Measurements from ENCODE around the gene ANKRD7. TPM values are rescaled to one million over a fixed set of nuclear protein-coding genes. Genes with fewer than 3 reads are reported as not detected.

The ANKRD7 gene
- total and polyA plus RNA-seq, 4 donors, result 0.03 to 1.6 (median 0.55) TPM; not detected in 1

DNA sequence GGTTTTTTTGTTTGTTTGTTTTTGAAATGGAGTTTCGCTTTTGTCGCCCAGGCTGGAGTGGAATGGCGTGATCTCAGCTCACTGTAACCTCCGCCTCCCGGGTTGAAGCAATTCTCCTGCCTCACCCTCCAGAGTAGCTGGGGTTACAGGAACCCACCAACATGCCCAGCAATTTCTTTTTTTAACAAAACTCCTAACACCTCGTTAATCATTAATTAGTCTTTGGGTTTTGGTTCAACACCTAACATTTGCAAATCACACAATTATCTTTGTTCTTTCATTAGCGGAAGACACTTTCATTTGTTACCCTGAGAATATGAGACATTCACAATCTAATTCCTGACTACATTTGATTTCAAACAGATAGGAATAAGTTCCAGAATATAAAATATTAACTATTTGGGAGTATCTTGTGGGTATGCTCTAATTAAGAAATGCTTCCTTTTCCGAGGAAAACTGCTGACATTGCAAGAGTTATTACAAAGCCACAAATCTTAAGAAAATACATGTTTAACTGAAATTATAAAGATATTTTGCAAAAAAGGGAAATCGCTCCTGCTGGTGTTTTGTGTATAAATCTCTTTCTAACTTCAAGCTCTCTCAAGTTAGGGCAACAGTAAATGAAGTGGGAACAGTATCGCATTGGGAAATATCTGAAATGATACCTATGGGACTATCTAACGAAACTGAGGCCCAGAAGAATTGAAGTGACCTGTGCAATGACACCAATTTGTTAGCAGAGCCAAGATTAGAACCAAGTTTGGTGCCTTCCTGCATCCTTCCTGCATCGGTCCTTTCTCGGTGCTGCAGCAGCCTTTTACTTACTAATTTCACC, 41.7 kb upstream of the ANKRD7 start:
- H3K27me3 ChIP-seq (ENCODE audit: control insufficient read depth in 3 of 3, insufficient read depth in 3 of 3, low read length in 2 of 3), result no peaks in the 10 kb centered on the region
- WGBS, 2 donors, result 58 to 60% methylated on average over 13 of the region's 13 CpGs
- H3K4me3 ChIP-seq, result peak overlapping the region; percentile 55
- TF ChIP-seq, protein P1, sequence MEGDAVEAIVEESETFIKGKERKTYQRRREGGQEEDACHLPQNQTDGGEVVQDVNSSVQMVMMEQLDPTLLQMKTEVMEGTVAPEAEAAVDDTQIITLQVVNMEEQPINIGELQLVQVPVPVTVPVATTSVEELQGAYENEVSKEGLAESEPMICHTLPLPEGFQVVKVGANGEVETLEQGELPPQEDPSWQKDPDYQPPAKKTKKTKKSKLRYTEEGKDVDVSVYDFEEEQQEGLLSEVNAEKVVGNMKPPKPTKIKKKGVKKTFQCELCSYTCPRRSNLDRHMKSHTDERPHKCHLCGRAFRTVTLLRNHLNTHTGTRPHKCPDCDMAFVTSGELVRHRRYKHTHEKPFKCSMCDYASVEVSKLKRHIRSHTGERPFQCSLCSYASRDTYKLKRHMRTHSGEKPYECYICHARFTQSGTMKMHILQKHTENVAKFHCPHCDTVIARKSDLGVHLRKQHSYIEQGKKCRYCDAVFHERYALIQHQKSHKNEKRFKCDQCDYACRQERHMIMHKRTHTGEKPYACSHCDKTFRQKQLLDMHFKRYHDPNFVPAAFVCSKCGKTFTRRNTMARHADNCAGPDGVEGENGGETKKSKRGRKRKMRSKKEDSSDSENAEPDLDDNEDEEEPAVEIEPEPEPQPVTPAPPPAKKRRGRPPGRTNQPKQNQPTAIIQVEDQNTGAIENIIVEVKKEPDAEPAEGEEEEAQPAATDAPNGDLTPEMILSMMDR (IDR thresholded peaks at IDR 0.05; ENCODE audit: control extremely low read depth, extremely low read depth), result no peak
- no peaks in the 10 kb centered on the region for H3K9me3 ChIP-seq (ENCODE audit: control insufficient read depth in 4 of 4, insufficient read depth in 3 of 4, low read length in 3 of 4)
- peak overlapping the region; percentile 99 to 100 for H3K9ac ChIP-seq (ENCODE audit: insufficient read depth in 1 of 2, low read length in 2 of 2)
- H3K27ac ChIP-seq (ENCODE audit: low read depth in 1 of 2, low read length in 1 of 2), result peak overlapping the region; percentile 93 to 95
- ATAC-seq (ENCODE audit: insufficient read depth, low FRiP score) (no peak), DNase-seq (peak in 2 of 3 donors; percentile 55 to 62)
- H3K36me3 ChIP-seq (ENCODE audit: control insufficient read depth in 4 of 4, insufficient read depth in 4 of 4, low read length in 4 of 4), result peaks cover 0 to 6% (median 4%) of the 10 kb centered on the region in 4 donors
- H3K4me1 ChIP-seq (ENCODE audit: control insufficient read depth in 5 of 5, insufficient read depth in 5 of 5, low read length in 5 of 5), result peaks cover 0 to 23% (median 2%) of the 10 kb centered on the region in 5 donors

DNA sequence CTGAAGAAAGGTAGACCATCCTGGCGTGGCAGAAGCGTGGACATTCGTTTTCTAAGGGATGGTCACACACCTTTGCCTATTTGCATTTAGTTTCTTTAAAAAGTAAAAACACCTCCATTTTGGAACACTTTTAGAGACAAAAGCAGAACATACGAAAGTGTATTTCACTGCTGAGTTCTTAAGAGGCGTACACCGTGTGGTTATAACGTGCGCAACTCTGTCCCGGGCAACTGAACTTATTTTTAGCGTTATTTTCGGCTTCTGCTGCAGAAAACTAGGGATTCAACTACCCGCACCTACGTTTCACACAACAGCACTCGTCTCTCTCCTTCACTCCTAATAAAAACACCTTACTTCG, 41.1 kb upstream of the ANKRD7 start:
- TF ChIP-seq, protein P1 (IDR thresholded peaks at IDR 0.05; ENCODE audit: control extremely low read depth, extremely low read depth), result no peak
- Histone ChIP-seq H3K27ac (ENCODE audit: low read depth in 1 of 2, low read length in 1 of 2) (peak overlapping the region; percentile 93 to 95), H3K4me1 (ENCODE audit: control insufficient read depth in 5 of 5, insufficient read depth in 5 of 5, low read length in 5 of 5) (peaks cover 0 to 23% (median 2%) of the 10 kb centered on the region in 5 donors), H3K9ac (ENCODE audit: insufficient read depth in 1 of 2, low read length in 2 of 2) (peak overlapping the region; percentile 99 to 100), H3K9me3 (ENCODE audit: control insufficient read depth in 4 of 4, insufficient read depth in 3 of 4, low read length in 3 of 4) (no peaks in the 10 kb centered on the region), H3K36me3 (ENCODE audit: control insufficient read depth in 4 of 4, insufficient read depth in 4 of 4, low read length in 4 of 4) (peaks cover 0 to 10% (median 6%) of the 10 kb centered on the region in 4 donors), H3K27me3 (ENCODE audit: control insufficient read depth in 3 of 3, insufficient read depth in 3 of 3, low read length in 2 of 3) (no peaks in the 10 kb centered on the region), H3K4me3 (peak overlapping the region; percentile 55)
- 0 to 1% methylated on average over 15 of the region's 15 CpGs for WGBS, 2 donors
- ATAC-seq (ENCODE audit: insufficient read depth, low FRiP score) (no peak), DNase-seq (peak in 1 of 3 donors; percentile 26)

DNA sequence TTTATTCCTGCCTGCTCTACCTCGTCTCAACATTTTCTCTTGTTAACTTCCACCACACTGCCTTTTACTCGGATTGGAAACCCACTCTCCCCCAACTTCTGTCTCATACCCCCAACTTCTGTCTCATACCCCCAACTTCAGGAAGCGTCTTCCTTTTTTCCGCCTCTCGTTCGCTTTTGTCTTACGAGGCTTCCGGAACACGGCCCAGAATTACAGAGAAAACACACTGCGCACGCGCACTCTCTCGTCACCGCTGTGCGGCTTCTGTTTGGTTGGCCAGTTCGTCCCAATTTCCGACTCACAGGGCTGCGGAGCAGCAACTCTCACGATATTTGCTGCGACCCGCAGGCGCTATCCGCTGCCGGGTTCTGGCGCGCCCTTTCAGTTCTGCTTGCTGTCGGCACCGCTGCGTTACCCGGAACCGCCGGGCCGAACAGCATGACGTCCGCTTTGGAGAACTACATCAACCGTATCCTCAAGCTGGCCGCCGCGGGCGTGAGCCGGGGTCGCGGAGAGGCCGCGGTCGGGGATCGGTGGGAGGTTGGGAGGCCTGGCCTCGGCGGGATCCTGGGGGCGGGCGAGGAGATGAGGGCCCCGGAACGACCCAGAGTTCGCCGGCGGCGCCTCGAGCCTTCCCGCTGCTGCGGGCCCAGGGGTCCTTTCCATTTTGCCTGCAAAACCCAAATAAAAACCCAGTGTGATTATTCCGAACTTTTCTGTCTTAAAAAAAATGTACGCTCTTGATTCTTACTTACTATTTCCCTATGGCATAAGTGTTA, 40.5 kb upstream of the ANKRD7 start, which contains the start of gene LSM8:
TSS of gene LSM8 (plus strand) at position 379 of the 779 bp plus-strand sequence. CDS start at position 439, 60 bp downstream.
- ATAC-seq (ENCODE audit: insufficient read depth, low FRiP score), result peak; percentile 100
- H3K27me3 ChIP-seq (ENCODE audit: control insufficient read depth in 3 of 3, insufficient read depth in 3 of 3, low read length in 2 of 3), result no peaks in the 10 kb centered on the region
- H3K4me3 ChIP-seq, result peak within 1 kb of the TSS; percentile 85
- H3K9ac ChIP-seq (ENCODE audit: insufficient read depth in 1 of 2, low read length in 2 of 2), result peak within 1 kb of the TSS; percentile 99 to 100
- peak within 1 kb of the TSS; percentile 95 for H3K27ac ChIP-seq (ENCODE audit: low read depth in 1 of 2, low read length in 1 of 2)
- H3K36me3 ChIP-seq (ENCODE audit: control insufficient read depth in 4 of 4, insufficient read depth in 4 of 4, low read length in 4 of 4), result peaks cover under 1 to 15% (median 9%) of the 10 kb centered on the region in 4 donors
- H3K9me3 ChIP-seq (ENCODE audit: control insufficient read depth in 4 of 4, insufficient read depth in 3 of 4, low read length in 3 of 4), result no peaks in the 10 kb centered on the region
- TF ChIP-seq, protein P1 (IDR thresholded peaks at IDR 0.05; ENCODE audit: control extremely low read depth, extremely low read depth), result no peak
- H3K4me1 ChIP-seq (ENCODE audit: control insufficient read depth in 5 of 5, insufficient read depth in 5 of 5, low read length in 5 of 5), result peaks cover 0 to 23% (median 2%) of the 10 kb centered on the region in 5 donors
- 0% methylated on average over 61 to 62 of the region's 62 CpGs for WGBS, 2 donors
- peak; percentile 99 to 100 (median 99) for DNase-seq
